Mesenteric fat pad (tissue), 1 donor: ENCODE data around the gene CEP164. TPM values are rescaled to one million over a fixed set of nuclear protein-coding genes. Genes with fewer than 3 reads are reported as not detected.

Experiments used
- DNase-seq: peaks from one replicate; pipeline ENCODE4 v3.0.0-alpha.2; 2020; ENCODE audit warnings: low spot score
- total RNA-seq: library from RNA; stranded (reverse); fragmentation: NEBNext Ultra II Directional; extraction: Animal tissue kit (Norgen Biotek cat#: 25700); gene quantifications from one replicate; pipeline ENCODE4 v1.2.1, GENCODE V29; 2021
- donor health status: DM: yes; HTN: yes; CAD: no.

CEP164 gene
- total RNA-seq, 1 donor from 2014 or later, result 19.2 TPM

- no peak for DNase-seq
Measured at GRCh38 chr11:117457835-117458234, 130.2 kb downstream of the CEP164 start.

DNA sequence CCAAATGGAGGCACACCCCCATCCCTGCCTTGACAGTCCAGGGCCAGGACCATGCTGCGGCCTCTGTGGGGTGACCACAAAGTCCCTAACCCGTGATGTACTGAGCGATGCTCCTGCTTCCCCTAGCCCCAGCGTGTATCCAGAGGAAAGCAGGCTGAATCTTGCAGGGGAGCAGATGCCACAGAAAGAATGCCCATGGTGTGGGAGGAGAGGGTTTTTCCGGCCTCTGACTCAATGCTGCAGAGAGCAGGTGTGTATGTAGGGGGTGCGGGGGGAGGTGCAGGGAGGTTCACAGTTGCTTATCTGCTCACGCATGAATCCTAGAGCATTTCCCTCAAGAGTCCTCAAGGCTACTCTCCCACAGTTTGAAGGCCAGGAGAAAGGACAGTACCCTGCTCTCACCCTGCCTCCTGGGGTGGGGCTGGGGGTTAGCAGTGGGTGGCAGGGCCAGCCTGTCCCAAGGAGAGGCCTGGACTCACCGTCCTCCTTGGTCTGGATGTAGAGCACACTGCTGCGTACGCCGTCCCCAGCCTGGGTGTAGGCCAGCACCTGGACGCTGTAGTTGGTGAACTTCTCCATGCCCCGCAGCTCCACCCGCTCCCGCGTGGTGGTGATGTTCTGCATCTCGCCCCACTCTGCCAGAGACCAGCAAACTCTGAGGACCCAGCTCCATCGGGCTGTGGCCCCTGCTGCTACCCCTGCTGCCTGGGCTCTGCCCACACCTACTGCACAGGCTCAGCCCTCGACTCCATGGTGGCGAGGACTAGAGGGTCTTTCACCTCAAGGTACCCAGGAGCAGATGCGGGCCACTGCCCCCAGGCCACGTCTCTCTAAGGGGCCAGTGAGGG, 130.8 kb downstream of the CEP164 start:
- no peak for DNase-seq

- no peak for DNase-seq
Measured at GRCh38 chr11:117459123-117459978, 131.7 kb downstream of the CEP164 start.

- DNase-seq, result no peak
Measured at GRCh38 chr11:117459979-117460300, 132.3 kb downstream of the CEP164 start.

- DNase-seq, result no peak
Measured at GRCh38 chr11:117461396-117462182, 133.9 kb downstream of the CEP164 start.

- DNase-seq, result no peak
Measured at GRCh38 chr11:117462183-117462863, 134.7 kb downstream of the CEP164 start.

- DNase-seq, result no peak
Measured at GRCh38 chr11:117462864-117463247, 135.2 kb downstream of the CEP164 start.

Other genes starting within 250 kb of the CEP164 start
- gene SIK3, start 229.4 kb upstream of the CEP164 start, total RNA-seq, result 39.2 TPM
- 110 TPM for gene PAFAH1B2, start 183.6 kb upstream of the CEP164 start, total RNA-seq
- gene SIDT2, start 149.1 kb upstream of the CEP164 start, total RNA-seq, result 226 TPM
- 923 TPM for gene TAGLN, start 128.5 kb upstream of the CEP164 start, total RNA-seq
- 68.1 TPM for gene PCSK7, start 95.8 kb upstream of the CEP164 start, total RNA-seq
- 21.9 TPM for gene RNF214, start 95.2 kb upstream of the CEP164 start, total RNA-seq
- 6.6 TPM for gene BACE1-AS, start 36.5 kb upstream of the CEP164 start, total RNA-seq
- 25.5 TPM for gene BACE1, start 11.6 kb upstream of the CEP164 start, total RNA-seq